ENCODE results near the gene APOL4. TPM values are rescaled to one million over a fixed set of nuclear protein-coding genes. Genes with fewer than 3 reads are reported as not detected.
A peak's percentile ranks its signal among the peaks of the same experiment; 100 is the strongest.

APOL4 gene
- total RNA-seq, 1 donor from 2014 or later: not detected

DNA sequence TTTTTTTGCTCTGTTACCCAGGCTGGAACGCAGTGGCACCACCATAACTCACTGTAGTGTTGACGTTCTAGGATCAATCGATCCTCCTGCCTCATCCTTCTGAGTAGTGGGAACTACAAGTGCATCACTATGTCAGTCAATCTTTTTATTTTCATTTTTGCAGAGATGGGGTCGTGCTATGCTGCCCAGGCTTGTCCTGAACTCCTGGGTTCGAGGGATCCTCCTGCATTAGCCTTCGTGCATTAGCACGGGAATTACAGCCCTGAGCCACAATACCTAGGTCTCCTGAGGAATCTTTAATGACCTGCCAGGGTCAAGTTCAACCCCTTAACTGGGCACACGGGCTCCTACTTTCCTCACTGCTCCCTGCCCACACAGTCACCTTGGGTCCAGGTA, 45.5 kb downstream of the APOL4 start:
- Mint-ChIP-seq H3K4me1 (ENCODE audit: low read depth, unreplicated experiment) (peaks cover 28% of the 10 kb centered on the region), H3K36me3 (ENCODE audit: low read depth, unreplicated experiment) (no peaks in the 10 kb centered on the region), H3K9me3 (ENCODE audit: unreplicated experiment) (peaks cover 7% of the 10 kb centered on the region), H3K4me3 (ENCODE audit: unreplicated experiment) (no peak overlapping the region), H3K27me3 (ENCODE audit: low read depth, unreplicated experiment) (peaks cover 3% of the 10 kb centered on the region), H3K27ac (ENCODE audit: unreplicated experiment) (peak overlapping the region; percentile 98)
- H4K20me1 ChIP-seq (ENCODE audit: insufficient read depth, low read length): no peaks in the 10 kb centered on the region
- H3K36me3 ChIP-seq (ENCODE audit: insufficient read depth, low read length): no peaks in the 10 kb centered on the region
- DNase-seq (ENCODE audit: low read depth) (no peak), FAIRE-seq (no peak)
- no peaks in the 10 kb centered on the region for H3K79me2 ChIP-seq (ENCODE audit: insufficient read depth, low read length)
- H3K9me3 ChIP-seq (ENCODE audit: insufficient read depth, low read depth, low read length): no peaks in the 10 kb centered on the region
- H3K4me3 ChIP-seq (ENCODE audit: insufficient read depth, low read depth, low read length): peak overlapping the region; percentile 53
- TF ChIP-seq EZH2 (IDR thresholded peaks at IDR 0.05; ENCODE audit: insufficient read depth, low read length): no peak
- TF ChIP-seq, protein P1, sequence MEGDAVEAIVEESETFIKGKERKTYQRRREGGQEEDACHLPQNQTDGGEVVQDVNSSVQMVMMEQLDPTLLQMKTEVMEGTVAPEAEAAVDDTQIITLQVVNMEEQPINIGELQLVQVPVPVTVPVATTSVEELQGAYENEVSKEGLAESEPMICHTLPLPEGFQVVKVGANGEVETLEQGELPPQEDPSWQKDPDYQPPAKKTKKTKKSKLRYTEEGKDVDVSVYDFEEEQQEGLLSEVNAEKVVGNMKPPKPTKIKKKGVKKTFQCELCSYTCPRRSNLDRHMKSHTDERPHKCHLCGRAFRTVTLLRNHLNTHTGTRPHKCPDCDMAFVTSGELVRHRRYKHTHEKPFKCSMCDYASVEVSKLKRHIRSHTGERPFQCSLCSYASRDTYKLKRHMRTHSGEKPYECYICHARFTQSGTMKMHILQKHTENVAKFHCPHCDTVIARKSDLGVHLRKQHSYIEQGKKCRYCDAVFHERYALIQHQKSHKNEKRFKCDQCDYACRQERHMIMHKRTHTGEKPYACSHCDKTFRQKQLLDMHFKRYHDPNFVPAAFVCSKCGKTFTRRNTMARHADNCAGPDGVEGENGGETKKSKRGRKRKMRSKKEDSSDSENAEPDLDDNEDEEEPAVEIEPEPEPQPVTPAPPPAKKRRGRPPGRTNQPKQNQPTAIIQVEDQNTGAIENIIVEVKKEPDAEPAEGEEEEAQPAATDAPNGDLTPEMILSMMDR (IDR thresholded peaks at IDR 0.05; ENCODE audit: insufficient read depth, low read depth, low read length): no peak
- peak overlapping the region; percentile 79 for H3K9ac ChIP-seq (ENCODE audit: low read length)
- H3K27me3 ChIP-seq (ENCODE audit: insufficient read depth, low read length): no peaks in the 10 kb centered on the region
- no peak overlapping the region for H3K27ac ChIP-seq (ENCODE audit: low read depth, low read length)
- peak overlapping the region; percentile 93 for H3K4me2 ChIP-seq (ENCODE audit: low read length)
- H2AFZ ChIP-seq (ENCODE audit: low read depth, low read length): peak overlapping the region; percentile 87
- peaks cover 11% of the 10 kb centered on the region for H3K4me1 ChIP-seq (ENCODE audit: insufficient read depth, low read length)

DNA sequence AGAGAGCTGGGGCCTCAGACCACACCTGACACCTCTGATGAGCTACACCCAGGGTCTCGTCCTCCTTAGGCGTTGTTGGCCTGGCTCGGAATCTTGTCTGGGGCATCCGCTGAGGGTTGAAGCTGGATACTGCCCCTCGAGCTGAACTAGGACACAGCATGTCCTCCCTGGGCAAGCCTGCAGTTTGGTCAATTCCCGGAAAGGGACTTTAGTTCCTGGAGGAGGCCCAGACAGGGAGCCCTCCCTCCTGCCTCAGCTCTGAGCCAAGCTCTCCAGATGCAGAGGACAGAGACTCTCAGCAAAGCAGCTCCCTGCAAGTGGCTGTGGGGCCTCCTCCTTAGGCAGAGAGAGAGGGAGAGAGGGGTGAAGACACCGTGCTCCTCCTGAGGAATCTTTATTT, 45.9 kb downstream of the APOL4 start:
- Mint-ChIP-seq H3K27ac (ENCODE audit: unreplicated experiment) (no peak overlapping the region), H3K4me3 (ENCODE audit: unreplicated experiment) (no peak overlapping the region), H3K36me3 (ENCODE audit: low read depth, unreplicated experiment) (no peaks in the 10 kb centered on the region), H3K9me3 (ENCODE audit: unreplicated experiment) (peaks cover 10% of the 10 kb centered on the region), H3K4me1 (ENCODE audit: low read depth, unreplicated experiment) (peaks cover 27% of the 10 kb centered on the region), H3K27me3 (ENCODE audit: low read depth, unreplicated experiment) (peaks cover 2% of the 10 kb centered on the region)
- no peak overlapping the region for H3K27ac ChIP-seq (ENCODE audit: low read depth, low read length)
- H3K4me2 ChIP-seq (ENCODE audit: low read length): no peak overlapping the region
- no peak for DNase-seq (ENCODE audit: low read depth)
- H3K27me3 ChIP-seq (ENCODE audit: insufficient read depth, low read length): no peaks in the 10 kb centered on the region
- peaks cover 11% of the 10 kb centered on the region for H3K4me1 ChIP-seq (ENCODE audit: insufficient read depth, low read length)
- no peak for FAIRE-seq
- H3K4me3 ChIP-seq (ENCODE audit: insufficient read depth, low read depth, low read length): no peak overlapping the region
- H3K79me2 ChIP-seq (ENCODE audit: insufficient read depth, low read length): no peaks in the 10 kb centered on the region
- H3K9ac ChIP-seq (ENCODE audit: low read length): no peak overlapping the region
- TF ChIP-seq, protein P1 (IDR thresholded peaks at IDR 0.05; ENCODE audit: insufficient read depth, low read depth, low read length): no peak
- no peak for TF ChIP-seq EZH2 (IDR thresholded peaks at IDR 0.05; ENCODE audit: insufficient read depth, low read length)
- H2AFZ ChIP-seq (ENCODE audit: low read depth, low read length): no peak overlapping the region
- no peaks in the 10 kb centered on the region for H4K20me1 ChIP-seq (ENCODE audit: insufficient read depth, low read length)
- no peaks in the 10 kb centered on the region for H3K9me3 ChIP-seq (ENCODE audit: insufficient read depth, low read depth, low read length)
- H3K36me3 ChIP-seq (ENCODE audit: insufficient read depth, low read length): no peaks in the 10 kb centered on the region

DNA sequence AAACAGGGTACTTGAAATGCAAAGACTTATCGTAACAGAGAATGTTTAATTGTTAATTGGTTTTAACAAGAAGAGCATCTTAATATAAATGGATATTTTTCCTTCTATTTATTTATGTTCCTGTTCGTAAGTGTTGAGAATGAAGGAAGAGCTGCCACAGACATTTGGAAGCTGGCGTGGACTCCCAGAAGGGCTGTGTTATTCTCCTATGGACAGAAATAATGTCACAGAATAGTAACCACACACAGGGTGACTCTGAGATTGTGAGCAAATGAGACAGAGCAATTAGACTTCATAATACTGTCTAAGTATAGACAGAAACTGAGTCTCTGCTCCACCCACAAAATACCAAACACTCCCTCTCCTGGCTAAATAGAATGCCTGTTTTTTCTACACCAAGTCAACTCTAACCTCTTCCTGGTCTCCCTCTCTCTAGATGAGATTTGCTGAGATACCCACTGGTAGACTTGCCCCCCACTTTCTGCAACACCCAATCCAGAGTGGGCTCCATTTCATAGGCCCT, 47.1 kb downstream of the APOL4 start:
- DNase-seq (ENCODE audit: low read depth) (no peak), FAIRE-seq (no peak)
- Histone ChIP-seq H4K20me1 (ENCODE audit: insufficient read depth, low read length) (no peaks in the 10 kb centered on the region), H2AFZ (ENCODE audit: low read depth, low read length) (no peak overlapping the region), H3K36me3 (ENCODE audit: insufficient read depth, low read length) (no peaks in the 10 kb centered on the region), H3K9me3 (ENCODE audit: insufficient read depth, low read depth, low read length) (no peaks in the 10 kb centered on the region), H3K4me2 (ENCODE audit: low read length) (no peak overlapping the region), H3K79me2 (ENCODE audit: insufficient read depth, low read length) (no peaks in the 10 kb centered on the region), H3K27ac (ENCODE audit: low read depth, low read length) (no peak overlapping the region), H3K4me3 (ENCODE audit: insufficient read depth, low read depth, low read length) (no peak overlapping the region), H3K27me3 (ENCODE audit: insufficient read depth, low read length) (peaks cover 6% of the 10 kb centered on the region), H3K9ac (ENCODE audit: low read length) (no peak overlapping the region), H3K4me1 (ENCODE audit: insufficient read depth, low read length) (peaks cover 11% of the 10 kb centered on the region)
- no peaks in the 10 kb centered on the region for H3K36me3 Mint-ChIP-seq (ENCODE audit: low read depth, unreplicated experiment)
- peaks cover 10% of the 10 kb centered on the region for H3K9me3 Mint-ChIP-seq (ENCODE audit: unreplicated experiment)
- H3K27ac Mint-ChIP-seq (ENCODE audit: unreplicated experiment): no peak overlapping the region
- no peak for TF ChIP-seq EZH2 (IDR thresholded peaks at IDR 0.05; ENCODE audit: insufficient read depth, low read length)
- TF ChIP-seq, protein P1 (IDR thresholded peaks at IDR 0.05; ENCODE audit: insufficient read depth, low read depth, low read length): no peak
- peaks cover 21% of the 10 kb centered on the region for H3K4me1 Mint-ChIP-seq (ENCODE audit: low read depth, unreplicated experiment)
- H3K27me3 Mint-ChIP-seq (ENCODE audit: low read depth, unreplicated experiment): no peaks in the 10 kb centered on the region
- no peak overlapping the region for H3K4me3 Mint-ChIP-seq (ENCODE audit: unreplicated experiment)

All from astrocyte (in vitro differentiated cells and primary cell).